ENCODE measurements around the gene NDUFS6.

- no peak for TF ChIP-seq TOX (CRISPR knock-in tag; IDR thresholded peaks at IDR 0.05; ENCODE audit: borderline replicate concordance)
- no peak for TF ChIP-seq ZNF565 (CRISPR knock-in tag; conservative IDR thresholded peaks at IDR 0.05; ENCODE audit: low read depth)
- TF ChIP-seq PATZ1 (CRISPR knock-in tag; IDR thresholded peaks at IDR 0.05; ENCODE audit: borderline replicate concordance): no peak
- no peak for TF ChIP-seq GLIS3 (CRISPR knock-in tag; IDR thresholded peaks at IDR 0.05)
- no peak for TF ChIP-seq TSHZ2 (CRISPR knock-in tag; IDR thresholded peaks at IDR 0.05)
- TF ChIP-seq CREB5 (CRISPR knock-in tag; IDR thresholded peaks at IDR 0.05; ENCODE audit: low read depth): no peak
- no peak for TF ChIP-seq ZNF8 (CRISPR knock-in tag; IDR thresholded peaks at IDR 0.05)
Measured at GRCh38 chr5:1755321-1755949, 45.8 kb upstream of the NDUFS6 start.

All from SK-N-SH treated with all-trans-retinoic acid at 6 μM for 48 hours (cell line).